Measurements from ENCODE around the gene FEM1A.
"Not testable (repeated sequence)": the region's sequence is repeated elsewhere in the genome, so short reads cannot be mapped to it uniquely, and the experiment has no call there.

Gene FEM1A

GRCh38 chr19:4775627-4776152 is 15.8 kb upstream of the FEM1A start:
- no peak for DNase-seq

- no peak for DNase-seq
Measured at GRCh38 chr19:4776436-4777211, 14.9 kb upstream of the FEM1A start.

- not testable (repeated sequence) for DNase-seq
Measured at GRCh38 chr19:4778124-4778523, 13.4 kb upstream of the FEM1A start.

- DNase-seq = no peak
Measured at GRCh38 chr19:4780860-4781259, 10.7 kb upstream of the FEM1A start.

- DNase-seq = no peak
Measured at GRCh38 chr19:4781801-4782200, 9.7 kb upstream of the FEM1A start.

GRCh38 chr19:4786412-4787016 is 5.0 kb upstream of the FEM1A start:
- not testable (repeated sequence) for DNase-seq

- not testable (repeated sequence) for DNase-seq
Measured at GRCh38 chr19:4792019-4792865, 708 bp downstream of the FEM1A start.

- DNase-seq = not testable (repeated sequence)
Measured at GRCh38 chr19:4792866-4793195, 1.3 kb downstream of the FEM1A start.

- not testable (repeated sequence) for DNase-seq
Measured at GRCh38 chr19:4793278-4793677, 1.7 kb downstream of the FEM1A start.

- DNase-seq = no peak
Measured at GRCh38 chr19:4794971-4795370, 3.4 kb downstream of the FEM1A start.

GRCh38 chr19:4795400-4795799 is 3.9 kb downstream of the FEM1A start:
- DNase-seq = no peak

GRCh38 chr19:4800591-4801081 is 9.1 kb downstream of the FEM1A start:
- no peak for DNase-seq

GRCh38 chr19:4801085-4801619 is 9.6 kb downstream of the FEM1A start:
- no peak for DNase-seq

GRCh38 chr19:4802711-4803110 is 11.2 kb downstream of the FEM1A start:
- DNase-seq = no peak

GRCh38 chr19:4803736-4804695 is 12.5 kb downstream of the FEM1A start:
- DNase-seq = peak; percentile 59

GRCh38 chr19:4805140-4805539 is 13.6 kb downstream of the FEM1A start:
- not testable (repeated sequence) for DNase-seq

- no peak for DNase-seq
Measured at GRCh38 chr19:4806384-4806783, 14.8 kb downstream of the FEM1A start.

- DNase-seq = no peak
Measured at GRCh38 chr19:4807188-4807587, 15.7 kb downstream of the FEM1A start.

GRCh38 chr19:4811328-4812131 is 20.0 kb downstream of the FEM1A start:
- peak; percentile 92 for DNase-seq

GRCh38 chr19:4814625-4815425 is 23.3 kb downstream of the FEM1A start:
- no peak for DNase-seq
